ENCODE data around the gene CYBB.
A peak's percentile ranks its signal among the peaks of the same experiment; 100 is the strongest.

Gene CYBB

GRCh38 chrX:37779857-37780256, at the start of gene CYBB:
CYBB (plus strand) TSS chrX:37780059; CDS start chrX:37780078, 19 bp downstream.
- no peak for DNase-seq (ENCODE audit: low read depth in 1 of 2, low spot score in 1 of 2)
- in situ Hi-C loops (cut with HindIII; ENCODE audit: low pct_unique_long_range_greater_than_20kb, low sequenced_read_pairs), result no loop called here
- TF ChIP-seq JUND (IDR thresholded peaks at IDR 0.05; ENCODE audit: low read depth), result no peak

DNA sequence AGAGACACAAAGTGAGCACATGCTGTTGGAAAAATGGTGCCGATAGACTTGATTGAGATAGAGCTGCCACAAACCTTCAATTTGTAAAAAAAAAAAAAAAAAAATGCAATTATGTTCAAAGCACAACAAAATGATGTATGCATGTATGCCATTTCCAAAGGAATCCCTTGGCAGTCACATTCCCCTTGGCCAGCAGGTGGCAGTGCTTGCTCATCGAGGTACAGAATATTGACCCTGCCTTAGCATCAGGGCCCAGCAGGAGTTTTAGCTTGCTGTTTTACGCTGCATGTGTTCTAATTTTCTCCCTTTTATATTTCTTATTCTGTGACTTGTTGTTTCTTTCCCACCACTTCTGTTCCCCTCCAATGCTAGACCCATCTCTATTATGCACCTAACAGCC, 34.5 kb upstream of the CYBB start:
- no peak for TF ChIP-seq JUND (IDR thresholded peaks at IDR 0.05; ENCODE audit: low read depth)
- DNase-seq (ENCODE audit: low read depth in 1 of 2, low spot score in 1 of 2), result peak; percentile 31 to 72
- in situ Hi-C loops (cut with HindIII; ENCODE audit: low pct_unique_long_range_greater_than_20kb, low sequenced_read_pairs), result no loop called here

DNA sequence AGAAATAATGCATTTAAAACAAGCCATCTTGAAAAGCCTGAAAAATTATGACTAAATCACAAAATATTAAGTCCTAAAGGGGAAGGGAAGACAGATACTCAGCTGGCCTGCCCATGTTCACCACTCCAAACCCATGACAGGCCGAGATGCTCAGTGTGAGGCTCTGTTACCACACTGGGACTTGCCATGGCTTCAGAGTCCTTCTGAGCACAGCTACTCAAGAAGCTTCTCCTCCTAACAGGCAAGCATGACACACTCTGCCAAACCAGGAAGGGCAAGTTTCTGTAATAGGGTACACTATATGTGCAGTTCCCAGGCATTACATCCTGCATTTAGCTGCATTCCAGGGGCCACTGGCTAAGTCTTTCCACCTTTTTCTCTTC, 34.0 kb upstream of the CYBB start:
- in situ Hi-C loops (cut with HindIII; ENCODE audit: low pct_unique_long_range_greater_than_20kb, low sequenced_read_pairs), result no loop called here
- DNase-seq (ENCODE audit: low read depth in 1 of 2, low spot score in 1 of 2), result no peak

DNA sequence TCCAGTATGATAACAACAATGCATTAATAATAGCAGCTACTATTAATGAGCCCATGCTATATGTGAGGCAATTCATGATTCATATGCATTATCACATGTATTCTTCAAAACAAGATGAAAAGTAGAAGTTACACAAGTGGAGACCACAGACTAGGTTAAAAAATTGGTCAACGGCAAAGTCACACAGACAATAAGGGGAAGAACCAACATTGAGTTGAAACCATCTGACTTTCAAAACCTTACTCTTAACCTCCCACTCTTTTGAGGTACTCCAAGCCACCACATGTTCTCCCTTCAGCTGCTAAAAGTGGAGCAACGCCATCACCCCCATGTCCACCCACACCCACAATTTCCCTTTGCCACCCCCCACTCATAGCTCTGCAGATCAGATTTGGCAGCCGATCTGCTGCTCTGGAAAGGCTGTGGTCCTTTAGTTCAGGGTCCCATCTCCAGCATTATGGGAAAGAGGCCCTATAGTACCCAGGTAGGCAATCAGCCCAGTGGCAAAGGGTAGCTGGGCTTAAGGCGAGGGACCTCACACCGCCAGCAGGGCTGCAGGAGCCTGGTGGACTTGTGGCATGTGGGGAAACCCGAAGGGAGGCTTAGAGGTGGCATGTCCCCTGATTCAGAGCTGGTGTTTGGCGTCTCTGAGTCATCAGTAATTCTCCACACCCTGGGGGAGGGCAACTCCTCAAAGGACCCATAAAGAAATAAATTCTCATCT, 33.5 kb upstream of the CYBB start:
- no peak for TF ChIP-seq JUND (IDR thresholded peaks at IDR 0.05; ENCODE audit: low read depth)
- DNase-seq (ENCODE audit: low read depth in 1 of 2, low spot score in 1 of 2), result no peak
- in situ Hi-C loops (cut with HindIII; ENCODE audit: low pct_unique_long_range_greater_than_20kb, low sequenced_read_pairs), result no loop called here

More for the DNA sequence above, 34.0 kb upstream of the CYBB start:
- TF ChIP-seq JUND (IDR thresholded peaks at IDR 0.05; ENCODE audit: low read depth), result no peak

GRCh38 chrX:37746951-37747350, 32.9 kb upstream of the CYBB start:
- TF ChIP-seq JUND (IDR thresholded peaks at IDR 0.05; ENCODE audit: low read depth), result no peak
- in situ Hi-C loops (cut with HindIII; ENCODE audit: low pct_unique_long_range_greater_than_20kb, low sequenced_read_pairs), result no loop called here
- no peak for DNase-seq (ENCODE audit: low read depth in 1 of 2, low spot score in 1 of 2)

DNA sequence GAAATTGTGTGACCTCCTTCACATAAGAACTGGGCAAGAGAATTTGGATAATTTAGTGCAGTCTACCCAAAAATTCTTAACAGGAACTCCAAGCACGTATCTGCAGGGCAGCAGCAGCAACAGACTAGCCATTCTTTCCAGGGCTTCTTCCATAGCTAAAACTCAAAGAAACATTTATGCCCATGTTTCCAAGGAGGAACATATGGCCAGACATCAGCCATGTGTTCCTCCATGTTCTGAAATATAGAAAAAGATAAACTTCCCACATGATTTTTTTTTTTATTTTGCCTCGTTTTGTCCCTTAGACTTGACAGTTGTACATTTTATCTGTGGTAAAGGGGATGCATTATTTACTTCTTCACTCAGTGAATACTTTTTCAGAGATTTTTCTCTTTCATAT, 27.6 kb upstream of the CYBB start:
- DNase-seq (ENCODE audit: low read depth in 1 of 2, low spot score in 1 of 2), result no peak
- in situ Hi-C loops (cut with HindIII; ENCODE audit: low pct_unique_long_range_greater_than_20kb, low sequenced_read_pairs), result no loop called here
- TF ChIP-seq JUND (IDR thresholded peaks at IDR 0.05; ENCODE audit: low read depth), result no peak

GRCh38 chrX:37752936-37753335, 26.9 kb upstream of the CYBB start:
- in situ Hi-C loops (cut with HindIII; ENCODE audit: low pct_unique_long_range_greater_than_20kb, low sequenced_read_pairs), result no loop called here
- DNase-seq (ENCODE audit: low read depth in 1 of 2, low spot score in 1 of 2), result no peak
- no peak for TF ChIP-seq JUND (IDR thresholded peaks at IDR 0.05; ENCODE audit: low read depth)

DNA sequence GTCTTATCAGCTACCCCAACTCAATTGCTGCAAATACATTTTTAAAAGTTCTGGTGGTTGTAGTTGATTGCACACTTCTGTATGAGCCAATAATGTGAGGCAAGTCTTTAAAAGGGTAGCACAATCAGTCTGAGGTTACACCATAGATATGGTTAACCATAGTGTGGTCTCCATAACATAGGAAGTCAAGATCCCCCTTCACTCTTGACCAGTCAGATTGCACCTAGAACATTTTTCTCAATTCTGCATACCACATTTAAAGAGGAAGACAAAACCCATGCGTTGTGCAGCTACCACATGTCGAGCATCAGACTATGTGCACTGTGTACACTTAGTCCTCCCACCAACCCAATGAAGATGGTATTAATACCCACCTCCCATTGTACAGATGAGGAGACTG, 26.5 kb upstream of the CYBB start:
- in situ Hi-C loops (cut with HindIII; ENCODE audit: low pct_unique_long_range_greater_than_20kb, low sequenced_read_pairs), result no loop called here
- no peak for DNase-seq (ENCODE audit: low read depth in 1 of 2, low spot score in 1 of 2)
- TF ChIP-seq JUND (IDR thresholded peaks at IDR 0.05; ENCODE audit: low read depth), result no peak

GRCh38 chrX:37754516-37754915, 25.3 kb upstream of the CYBB start:
- in situ Hi-C loops (cut with HindIII; ENCODE audit: low pct_unique_long_range_greater_than_20kb, low sequenced_read_pairs), result no loop called here
- no peak for DNase-seq (ENCODE audit: low read depth in 1 of 2, low spot score in 1 of 2)
- no peak for TF ChIP-seq JUND (IDR thresholded peaks at IDR 0.05; ENCODE audit: low read depth)

DNA sequence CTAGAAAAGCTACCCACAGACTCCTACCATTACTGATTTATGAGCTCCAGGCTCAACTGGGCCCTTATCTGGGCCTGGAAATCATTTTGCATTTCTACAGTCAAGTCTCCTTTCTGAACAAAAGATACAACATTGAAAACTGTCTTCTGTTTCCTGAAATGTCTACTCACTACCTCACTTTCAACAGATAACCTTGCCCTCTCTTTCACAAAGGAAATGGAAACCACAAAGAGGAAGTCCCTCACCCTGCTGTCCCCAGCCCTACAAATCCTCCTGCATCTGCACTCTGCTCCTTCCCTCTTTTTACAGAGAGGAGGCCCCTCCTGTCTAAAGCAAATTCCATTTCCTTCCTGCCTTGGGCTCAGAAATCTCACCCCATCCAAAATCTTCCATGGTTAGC, 24.8 kb upstream of the CYBB start:
- no peak for TF ChIP-seq JUND (IDR thresholded peaks at IDR 0.05; ENCODE audit: low read depth)
- in situ Hi-C loops (cut with HindIII; ENCODE audit: low pct_unique_long_range_greater_than_20kb, low sequenced_read_pairs), result no loop called here
- DNase-seq (ENCODE audit: low read depth in 1 of 2, low spot score in 1 of 2), result no peak

GRCh38 chrX:37757082-37757481, 22.8 kb upstream of the CYBB start:
- no peak for TF ChIP-seq JUND (IDR thresholded peaks at IDR 0.05; ENCODE audit: low read depth)
- DNase-seq (ENCODE audit: low read depth in 1 of 2, low spot score in 1 of 2), result no peak
- in situ Hi-C loops (cut with HindIII; ENCODE audit: low pct_unique_long_range_greater_than_20kb, low sequenced_read_pairs), result no loop called here

DNA sequence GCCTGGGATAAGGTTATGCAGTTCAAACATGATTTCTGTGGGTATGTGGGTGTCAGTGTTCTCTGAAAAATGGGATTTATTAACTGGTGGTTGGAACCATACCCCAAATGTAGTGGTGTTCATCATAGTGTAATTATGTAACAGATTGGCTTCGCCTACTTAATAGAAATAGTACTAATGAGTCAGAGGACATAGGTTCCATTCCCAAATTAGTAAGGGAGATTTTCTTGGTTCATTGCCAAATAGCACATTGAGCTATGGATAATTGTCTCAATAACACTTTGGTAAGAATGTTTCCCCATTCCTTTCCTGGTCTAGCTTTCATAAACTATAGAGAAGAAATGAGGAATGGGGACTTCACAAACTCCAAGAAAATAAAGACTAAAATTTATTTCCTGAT, 20.5 kb upstream of the CYBB start:
- no peak for DNase-seq (ENCODE audit: low read depth in 1 of 2, low spot score in 1 of 2)
- in situ Hi-C loops (cut with HindIII; ENCODE audit: low pct_unique_long_range_greater_than_20kb, low sequenced_read_pairs), result no loop called here
- TF ChIP-seq JUND (IDR thresholded peaks at IDR 0.05; ENCODE audit: low read depth), result no peak

DNA sequence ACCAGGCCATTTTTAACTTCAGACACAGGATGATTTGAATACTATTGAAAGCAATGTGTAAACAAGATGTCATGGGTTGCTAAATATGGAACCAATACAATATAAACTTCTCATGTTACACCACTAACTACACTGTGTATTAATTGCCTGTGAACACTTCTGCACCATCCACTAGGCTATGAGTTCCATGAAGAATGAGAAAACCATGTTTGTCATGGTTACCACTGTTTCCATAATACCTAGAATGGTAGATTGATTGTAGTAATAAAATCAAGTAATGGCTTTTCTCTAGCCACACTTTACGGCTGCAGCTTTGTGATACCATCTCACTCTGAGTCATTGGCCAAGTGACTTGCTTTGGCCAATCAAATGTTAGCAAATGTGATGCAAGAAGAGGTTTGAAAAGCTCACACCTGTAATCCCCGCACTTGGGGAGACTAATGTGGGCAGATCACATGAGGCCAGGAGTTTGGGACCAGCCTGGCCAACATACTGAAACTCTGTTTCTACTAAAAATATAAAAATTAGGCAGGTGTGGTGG, 19.9 kb upstream of the CYBB start:
- in situ Hi-C loops (cut with HindIII; ENCODE audit: low pct_unique_long_range_greater_than_20kb, low sequenced_read_pairs), result no loop called here
- TF ChIP-seq JUND (IDR thresholded peaks at IDR 0.05; ENCODE audit: low read depth), result no peak
- DNase-seq (ENCODE audit: low read depth in 1 of 2, low spot score in 1 of 2), result no peak

DNA sequence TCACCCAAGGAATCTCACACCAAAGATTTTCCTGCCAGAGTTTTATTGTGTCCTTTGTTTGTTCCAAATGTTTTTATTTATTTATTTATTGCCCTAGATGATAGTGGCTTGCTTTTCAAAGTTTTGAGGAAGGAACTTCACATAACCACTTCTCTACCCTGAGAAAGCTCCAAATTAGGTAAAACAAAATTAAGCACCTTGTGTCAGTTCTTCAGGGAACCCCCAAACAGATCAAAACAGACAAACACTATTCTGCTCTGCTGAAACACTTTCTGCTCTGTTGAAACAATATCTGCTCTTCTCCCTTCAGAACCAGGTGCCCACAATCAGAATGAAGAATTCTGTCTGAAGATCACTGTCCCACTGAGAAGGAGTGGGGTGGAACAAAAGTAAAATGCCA, 16.5 kb upstream of the CYBB start:
- in situ Hi-C loops (cut with HindIII; ENCODE audit: low pct_unique_long_range_greater_than_20kb, low sequenced_read_pairs), result no loop called here
- no peak for TF ChIP-seq JUND (IDR thresholded peaks at IDR 0.05; ENCODE audit: low read depth)
- DNase-seq (ENCODE audit: low read depth in 1 of 2, low spot score in 1 of 2), result no peak

Data from T47D (cell line).